Neural cell (in vitro differentiated cells): Measurements from ENCODE around the gene CBX2. TPM values are rescaled to one million over a fixed set of nuclear protein-coding genes. Genes with fewer than 3 reads are reported as not detected.
A peak's percentile ranks its signal among the peaks of the same experiment; 100 is the strongest.

Experiments used
- H2AFZ ChIP-seq: fragments of 200-600, 300-800 bp; sonication (generic), shearing (Covaris generic); 2 replicates; pipeline ENCODE4 v1.6.0; 2014; ENCODE audit warnings: low read depth, mild to moderate bottlenecking, antibody characterized with exemption, low read length, moderate library complexity
- H3F3A ChIP-seq: fragments of 200-600 bp; shearing (Covaris generic); 2 replicates; pipeline ENCODE4 v1.6.1; 2016; ENCODE audit warnings: mild to moderate bottlenecking, moderate library complexity, mixed read lengths, antibody characterized with exemption, low read length; ENCODE audit not compliant: insufficient read depth, poor library complexity, severe bottlenecking
- H3K27ac ChIP-seq: fragments of 200-600, 300-800 bp; sonication (generic), shearing (Covaris generic); 2 replicates; pipeline ENCODE4 v1.5.1; 2014; ENCODE audit warnings: mild to moderate bottlenecking, low read length, moderate library complexity
- H3K27me3 ChIP-seq: fragments of 300-800, 200-600 bp; sonication (generic), shearing (Covaris generic); 2 replicates; pipeline ENCODE4 v1.6.0; 2014; ENCODE audit warnings: mild to moderate bottlenecking, low read depth, low read length, moderate library complexity; ENCODE audit not compliant: insufficient read depth
- H3K36me3 ChIP-seq: fragments of 300-800, 200-600 bp; sonication (generic), shearing (Covaris generic); 2 replicates; pipeline ENCODE4 v1.5.1; 2014; ENCODE audit warnings: mild to moderate bottlenecking, antibody characterized with exemption, low read length, moderate library complexity; ENCODE audit not compliant: insufficient read depth
- H3K4me2 ChIP-seq: fragments of 300-800, 200-600 bp; sonication (generic), shearing (Covaris generic); 2 replicates; pipeline ENCODE4 v1.6.0; 2014; ENCODE audit warnings: mild to moderate bottlenecking, low read length
- H3K4me3 ChIP-seq: fragments of 300-800, 200-600 bp; sonication (generic), shearing (Covaris generic); 2 replicates; pipeline ENCODE4 v1.5.1; 2014; ENCODE audit warnings: mild to moderate bottlenecking, low read length, moderate library complexity
- H3K79me2 ChIP-seq: fragments of 200-600 bp; shearing (Covaris generic); replicated peaks from 2 replicates; pipeline ENCODE4 v1.6.0; 2014; ENCODE audit warnings: mild to moderate bottlenecking, low read length, moderate library complexity; ENCODE audit not compliant: insufficient read depth
- H3K9ac ChIP-seq: fragments of 300-800, 200-600 bp; sonication (generic), shearing (Covaris generic); 2 replicates; pipeline ENCODE4 v1.6.1; 2016; ENCODE audit warnings: mild to moderate bottlenecking, low read length, mixed read lengths
- H3K9me2 ChIP-seq: fragments of 200-600 bp; shearing (Covaris generic); 2 replicates; pipeline ENCODE4 v1.6.1; 2016; ENCODE audit warnings: mild to moderate bottlenecking, low read length, mixed read lengths; ENCODE audit not compliant: insufficient read depth
- H3K9me3 ChIP-seq: fragments of 200-600, 300-800 bp; sonication (generic), shearing (Covaris generic); 2 replicates; pipeline ENCODE4 v1.6.1; 2016; ENCODE audit warnings: mild to moderate bottlenecking, mixed run types, low read length, moderate library complexity, mixed read lengths
- H4K20me1 ChIP-seq: fragments of 200-600 bp; shearing (Covaris generic); 2 replicates; pipeline ENCODE4 v1.6.1; 2016; ENCODE audit warnings: mild to moderate bottlenecking, mixed run types; ENCODE audit not compliant: insufficient read depth
- CTCF ChIP-seq: fragments of 450-650 bp; IDR thresholded peaks from 2 replicates; pipeline ENCODE4 v1.5.1; 2014; ENCODE audit warnings: antibody characterized with exemption, mild to moderate bottlenecking, moderate library complexity; ENCODE audit not compliant: poor library complexity, severe bottlenecking
- EP300 ChIP-seq: fragments of 450-650 bp; conservative IDR thresholded peaks from 2 replicates; pipeline ENCODE4 v1.6.1; 2014; ENCODE audit warnings: antibody characterized with exemption, mild to moderate bottlenecking, moderate library complexity; ENCODE audit not compliant: poor library complexity, severe bottlenecking
- EZH2 ChIP-seq: fragments of 200-600, 300-800 bp; shearing (Covaris generic), sonication (generic); IDR thresholded peaks from 2 replicates; pipeline ENCODE4 v1.6.1; 2014; ENCODE audit warnings: antibody characterized with exemption, low read length, borderline replicate concordance, mild to moderate bottlenecking; ENCODE audit not compliant: insufficient read depth, poor library complexity, severe bottlenecking
- MXI1 ChIP-seq: fragments of 450-650 bp; conservative IDR thresholded peaks from 2 replicates; pipeline ENCODE4 v1.6.1; 2014; ENCODE audit warnings: antibody characterized with exemption, mild to moderate bottlenecking; ENCODE audit not compliant: poor library complexity, severe bottlenecking
- POLR2AphosphoS5 ChIP-seq: IDR thresholded peaks from 2 replicates; pipeline ENCODE4 v1.6.1; 2012
- RAD21 ChIP-seq: fragments of 450-650 bp; conservative IDR thresholded peaks from 2 replicates; pipeline ENCODE4 v1.6.1; 2014; ENCODE audit warnings: antibody characterized with exemption, mild to moderate bottlenecking, moderate library complexity
- REST ChIP-seq: IDR thresholded peaks from 2 replicates; pipeline ENCODE4 v1.6.1; 2012; ENCODE audit warnings: borderline replicate concordance
- SMC3 ChIP-seq: fragments of 450-650 bp; conservative IDR thresholded peaks from 2 replicates; pipeline ENCODE4 v1.6.1; 2014; ENCODE audit warnings: antibody characterized with exemption, mild to moderate bottlenecking, moderate library complexity; ENCODE audit not compliant: poor library complexity
- TAF1 ChIP-seq: IDR thresholded peaks from 2 replicates; pipeline ENCODE4 v1.6.1; 2012; ENCODE audit warnings: low read depth
- polyA plus RNA-seq: library from polyadenylated mRNA; depleted of rRNA; stranded (reverse); fragments of >200 nt; gene quantifications from 2 replicates; pipeline ENCODE4 v1.2.3, GENCODE V29; 2014

Gene CBX2
- polyA plus RNA-seq, 1 donor from 2014 or later = 16.9 TPM

GRCh38 chr17:79778504-79779083 lies 646 bp downstream of the CBX2 start:
- Histone ChIP-seq H4K20me1 (no peaks in the 10 kb centered on the region), H3K9ac (peak overlapping the region; percentile 79), H3K4me2 (peak overlapping the region; percentile 49), H3F3A (no peaks in the 10 kb centered on the region), H3K27ac (peak overlapping the region; percentile 47), H3K9me3 (no peaks in the 10 kb centered on the region), H3K36me3 (no peaks in the 10 kb centered on the region), H3K4me3 (peak overlapping the region; percentile 77), H3K27me3 (no peaks in the 10 kb centered on the region), H2AFZ (no peak overlapping the region), H3K9me2 (no peaks in the 10 kb centered on the region), H3K79me2 (peaks cover 28% of the 10 kb centered on the region)
- TF ChIP-seq CTCF (peak; percentile 14), EZH2 (no peak)

- Histone ChIP-seq H3K9me2 (no peaks in the 10 kb centered on the region), H3K36me3 (no peaks in the 10 kb centered on the region), H3K4me3 (peak overlapping the region; percentile 77), H3K79me2 (peaks cover 28% of the 10 kb centered on the region), H3K4me2 (peak overlapping the region; percentile 49), H3K9me3 (no peaks in the 10 kb centered on the region), H3F3A (no peaks in the 10 kb centered on the region), H2AFZ (no peak overlapping the region), H3K27me3 (no peaks in the 10 kb centered on the region), H3K9ac (peak overlapping the region; percentile 79), H3K27ac (peak overlapping the region; percentile 47), H4K20me1 (no peaks in the 10 kb centered on the region)
- TF ChIP-seq CTCF (no peak), MXI1 (no peak), RAD21 (no peak), POLR2AphosphoS5 (no peak), REST (no peak), SMC3 (no peak), EZH2 (no peak), EP300 (no peak), TAF1 (no peak)
Observed at GRCh38 chr17:79779084-79779529, 1.2 kb downstream of the CBX2 start.
